ENCODE measurements around the gene MPZL1.
"Not testable (repeated sequence)": the region's sequence is repeated elsewhere in the genome, so short reads cannot be mapped to it uniquely, and the experiment has no call there.

DNA sequence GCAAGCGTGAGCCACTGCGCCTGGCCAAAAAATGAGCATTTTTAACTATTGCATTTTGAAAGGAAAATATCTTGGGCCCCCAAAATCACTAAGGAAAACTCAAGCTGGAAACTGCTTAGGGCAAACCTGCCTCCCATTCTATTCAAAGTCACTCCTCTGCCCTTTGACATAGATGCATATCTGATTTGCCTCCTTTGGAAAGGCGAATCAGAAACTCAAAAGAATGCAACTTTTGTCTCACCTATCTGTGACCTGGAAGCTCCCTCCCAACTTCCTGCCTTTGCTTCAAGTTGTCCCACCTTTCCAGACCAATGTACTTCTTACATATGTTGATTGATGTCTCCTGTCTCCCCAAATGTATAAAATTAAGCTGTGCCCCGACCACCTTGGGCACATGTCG lies 108.9 kb downstream of the MPZL1 start:
- TF ChIP-seq, protein P1, sequence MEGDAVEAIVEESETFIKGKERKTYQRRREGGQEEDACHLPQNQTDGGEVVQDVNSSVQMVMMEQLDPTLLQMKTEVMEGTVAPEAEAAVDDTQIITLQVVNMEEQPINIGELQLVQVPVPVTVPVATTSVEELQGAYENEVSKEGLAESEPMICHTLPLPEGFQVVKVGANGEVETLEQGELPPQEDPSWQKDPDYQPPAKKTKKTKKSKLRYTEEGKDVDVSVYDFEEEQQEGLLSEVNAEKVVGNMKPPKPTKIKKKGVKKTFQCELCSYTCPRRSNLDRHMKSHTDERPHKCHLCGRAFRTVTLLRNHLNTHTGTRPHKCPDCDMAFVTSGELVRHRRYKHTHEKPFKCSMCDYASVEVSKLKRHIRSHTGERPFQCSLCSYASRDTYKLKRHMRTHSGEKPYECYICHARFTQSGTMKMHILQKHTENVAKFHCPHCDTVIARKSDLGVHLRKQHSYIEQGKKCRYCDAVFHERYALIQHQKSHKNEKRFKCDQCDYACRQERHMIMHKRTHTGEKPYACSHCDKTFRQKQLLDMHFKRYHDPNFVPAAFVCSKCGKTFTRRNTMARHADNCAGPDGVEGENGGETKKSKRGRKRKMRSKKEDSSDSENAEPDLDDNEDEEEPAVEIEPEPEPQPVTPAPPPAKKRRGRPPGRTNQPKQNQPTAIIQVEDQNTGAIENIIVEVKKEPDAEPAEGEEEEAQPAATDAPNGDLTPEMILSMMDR (IDR thresholded peaks at IDR 0.05) = not testable (repeated sequence)
- TF ChIP-seq POLR2A (IDR thresholded peaks at IDR 0.05) = not testable (repeated sequence)

Measured in testis (tissue), 2 donors.